ENCODE measurements around the gene FOXP1. TPM values are rescaled to one million over a fixed set of nuclear protein-coding genes. Genes with fewer than 3 reads are reported as not detected.

FOXP1 gene
- total RNA-seq, 3 donors from 2014 or later: 61.9 to 267 (median 146) TPM

- no peaks in the 10 kb centered on the region for H3K9me3 ChIP-seq
- no peak overlapping the region for H3K27ac ChIP-seq
- no peak for TF ChIP-seq POLR2AphosphoS5 (IDR thresholded peaks at IDR 0.05)
- no peaks in the 10 kb centered on the region for H3K27me3 ChIP-seq
- intact Hi-C loops (cut with DNase I; ENCODE audit: low total_unique reads): no loop called here
- no peak for DNase-seq (ENCODE audit: low spot score in 2 of 2)
- no peaks in the 10 kb centered on the region for H3K36me3 ChIP-seq
- no peaks in the 10 kb centered on the region for H3K4me1 ChIP-seq
- H3K4me3 ChIP-seq: no peak overlapping the region
These were observed 341.5 kb downstream of the FOXP1 start for GRCh38 chr3:71241981-71242560.

- Histone ChIP-seq H3K4me3 (no peak overlapping the region), H3K4me1 (no peaks in the 10 kb centered on the region), H3K27ac (no peak overlapping the region), H3K9me3 (no peaks in the 10 kb centered on the region), H3K36me3 (no peaks in the 10 kb centered on the region), H3K27me3 (no peaks in the 10 kb centered on the region)
- intact Hi-C loops (cut with DNase I; ENCODE audit: low total_unique reads): no loop called here
- DNase-seq (ENCODE audit: low spot score in 2 of 2): no peak
- no peak for TF ChIP-seq POLR2AphosphoS5 (IDR thresholded peaks at IDR 0.05)
- no peak for TF ChIP-seq CTCF (IDR thresholded peaks at IDR 0.05)
- no peak for TF ChIP-seq POLR2A (IDR thresholded peaks at IDR 0.05)
These were observed 342.2 kb downstream of the FOXP1 start for GRCh38 chr3:71241246-71241901.

DNA sequence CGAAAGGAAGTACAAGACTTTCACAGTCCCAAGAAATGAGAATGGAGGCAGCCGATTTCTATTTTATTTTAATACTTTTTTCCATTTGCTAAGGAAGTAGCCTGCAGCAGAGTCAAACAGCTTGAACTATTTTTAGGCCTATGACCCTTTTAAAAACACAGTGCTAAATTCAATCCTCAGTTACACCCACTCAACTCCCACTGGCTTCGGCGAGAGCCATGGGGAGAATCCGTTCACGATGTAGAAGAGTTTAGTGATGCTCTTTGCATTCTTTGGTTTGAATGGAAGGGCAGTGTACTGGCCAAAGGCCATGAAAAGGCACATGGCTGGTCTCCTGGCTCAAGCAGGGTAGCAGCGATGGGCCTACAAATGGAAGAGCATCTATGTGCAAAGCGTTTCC, 343.5 kb downstream of the FOXP1 start:
- Histone ChIP-seq H3K27ac (peak overlapping the region in 1 of 2 donors; percentile 30), H3K9me3 (no peaks in the 10 kb centered on the region), H3K27me3 (no peaks in the 10 kb centered on the region), H3K4me3 (no peak overlapping the region), H3K4me1 (no peaks in the 10 kb centered on the region), H3K36me3 (no peaks in the 10 kb centered on the region)
- TF ChIP-seq POLR2A (IDR thresholded peaks at IDR 0.05) (no peak), POLR2AphosphoS5 (IDR thresholded peaks at IDR 0.05) (no peak), CTCF (IDR thresholded peaks at IDR 0.05) (no peak)
- no peak for DNase-seq (ENCODE audit: low spot score in 2 of 2)
- intact Hi-C loops (cut with DNase I; ENCODE audit: low total_unique reads): no loop called here

DNA sequence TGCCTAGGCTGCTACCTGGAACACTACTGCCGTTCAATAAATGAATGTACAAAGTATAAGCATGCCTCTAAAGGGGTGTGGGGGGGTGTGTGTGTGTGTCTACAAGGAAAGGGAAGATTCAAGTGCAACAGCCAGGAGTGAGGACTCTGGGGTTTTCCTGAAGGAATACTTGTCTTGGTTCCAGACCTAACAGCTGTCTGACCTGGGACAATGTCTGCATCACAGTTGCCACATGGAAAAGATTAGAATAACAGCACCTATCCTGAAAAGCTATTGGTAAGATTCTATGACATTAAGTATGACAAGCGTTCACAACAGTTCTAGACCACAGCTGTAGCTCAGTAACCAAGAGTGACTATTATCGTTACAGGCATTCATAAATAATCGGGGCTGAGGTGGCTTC, 345.2 kb downstream of the FOXP1 start:
- Histone ChIP-seq H3K4me3 (no peak overlapping the region), H3K36me3 (no peaks in the 10 kb centered on the region), H3K4me1 (no peaks in the 10 kb centered on the region), H3K27ac (no peak overlapping the region), H3K9me3 (no peaks in the 10 kb centered on the region), H3K27me3 (no peaks in the 10 kb centered on the region)
- TF ChIP-seq POLR2A (IDR thresholded peaks at IDR 0.05) (no peak), CTCF (IDR thresholded peaks at IDR 0.05) (no peak), POLR2AphosphoS5 (IDR thresholded peaks at IDR 0.05) (no peak)
- no peak for DNase-seq (ENCODE audit: low spot score in 2 of 2)
- intact Hi-C loops (cut with DNase I; ENCODE audit: low total_unique reads): no loop called here

- Histone ChIP-seq H3K27me3 (no peaks in the 10 kb centered on the region), H3K4me3 (no peak overlapping the region), H3K9me3 (no peaks in the 10 kb centered on the region), H3K27ac (peak overlapping the region in 1 of 2 donors; percentile 29), H3K4me1 (no peaks in the 10 kb centered on the region), H3K36me3 (no peaks in the 10 kb centered on the region)
- intact Hi-C loops (cut with DNase I; ENCODE audit: low total_unique reads): no loop called here
- TF ChIP-seq CTCF (IDR thresholded peaks at IDR 0.05) (no peak), POLR2A (IDR thresholded peaks at IDR 0.05) (no peak), POLR2AphosphoS5 (IDR thresholded peaks at IDR 0.05) (no peak)
- DNase-seq (ENCODE audit: low spot score in 2 of 2): no peak
These were observed 345.9 kb downstream of the FOXP1 start for GRCh38 chr3:71237672-71238071.

All from breast epithelium (tissue), 4 donors.